Motor neuron (in vitro differentiated cells): Measurements from ENCODE around the gene NEU1. TPM values are rescaled to one million over a fixed set of nuclear protein-coding genes. Genes with fewer than 3 reads are reported as not detected.
"Not testable (repeated sequence)": the region's sequence is repeated elsewhere in the genome, so short reads cannot be mapped to it uniquely, and the experiment has no call there.

Experiments
- ATAC-seq, 8 experiments: fragments of 200-7000 bp; cut with Tn5 transposase; replicated peaks in 6 of 8; 2 replicates each; pipeline ENCODE4 v1.8.0; 2021; ENCODE audit warnings: mild to moderate bottlenecking in 8 of 8, moderate library complexity in 8 of 8
- H3K27ac ChIP-seq, 2 donors: fragments of 250-450 bp; sonication (Bioruptor Pico); 2 replicates each; pipeline ENCODE4 v1.9.0; 2021; ENCODE audit warnings: antibody characterized with exemption in 2 of 2, mild to moderate bottlenecking in 2 of 2, moderate library complexity in 1 of 2
- H3K4me1 ChIP-seq, 2 donors: fragments of 250-450 bp; sonication (Bioruptor Pico); replicated peaks in 1 of 2; 2 replicates each; pipeline ENCODE4 v1.6.1; 2021; ENCODE audit warnings: antibody characterized with exemption in 2 of 2, mild to moderate bottlenecking in 2 of 2, moderate library complexity in 1 of 2
- H3K4me3 ChIP-seq, 5 donors: fragments of 250-450 bp; sonication (Bioruptor Pico); 2 replicates each; pipeline ENCODE4 v1.9.0; 2021; ENCODE audit warnings: antibody characterized with exemption in 5 of 5, mild to moderate bottlenecking in 5 of 5, moderate library complexity in 4 of 5
- WGBS, 10 experiments: fragments of 450-650 bp; shearing (Covaris generic); methylation state at CpG; one replicate each; pipeline ENCODE4 v1.0.0; 2022; 5-methylcytosine and 5-hydroxymethylcytosine counted together
- in situ Hi-C, 9 experiments: fragments of 400-800 bp; cut with MboI; loops; one replicate each; pipeline ENCODE4 v1.15.0; 2021; ENCODE audit warnings: low sequenced_read_pairs in 9 of 9, low pct_unique_long_range_greater_than_20kb in 2 of 9; ENCODE audit not compliant: unreplicated experiment in 9 of 9
- total RNA-seq, 8 experiments: library from RNA; unstranded; fragments of 300-600 nt; gene quantifications; 2 replicates each; pipeline versions ENCODE4 v1.2.3 to v1.2.4, GENCODE V29; 2022

NEU1 gene
- total RNA-seq, 8 experiments from 2014 or later: 22.8 to 106 (median 36.2) TPM

DNA sequence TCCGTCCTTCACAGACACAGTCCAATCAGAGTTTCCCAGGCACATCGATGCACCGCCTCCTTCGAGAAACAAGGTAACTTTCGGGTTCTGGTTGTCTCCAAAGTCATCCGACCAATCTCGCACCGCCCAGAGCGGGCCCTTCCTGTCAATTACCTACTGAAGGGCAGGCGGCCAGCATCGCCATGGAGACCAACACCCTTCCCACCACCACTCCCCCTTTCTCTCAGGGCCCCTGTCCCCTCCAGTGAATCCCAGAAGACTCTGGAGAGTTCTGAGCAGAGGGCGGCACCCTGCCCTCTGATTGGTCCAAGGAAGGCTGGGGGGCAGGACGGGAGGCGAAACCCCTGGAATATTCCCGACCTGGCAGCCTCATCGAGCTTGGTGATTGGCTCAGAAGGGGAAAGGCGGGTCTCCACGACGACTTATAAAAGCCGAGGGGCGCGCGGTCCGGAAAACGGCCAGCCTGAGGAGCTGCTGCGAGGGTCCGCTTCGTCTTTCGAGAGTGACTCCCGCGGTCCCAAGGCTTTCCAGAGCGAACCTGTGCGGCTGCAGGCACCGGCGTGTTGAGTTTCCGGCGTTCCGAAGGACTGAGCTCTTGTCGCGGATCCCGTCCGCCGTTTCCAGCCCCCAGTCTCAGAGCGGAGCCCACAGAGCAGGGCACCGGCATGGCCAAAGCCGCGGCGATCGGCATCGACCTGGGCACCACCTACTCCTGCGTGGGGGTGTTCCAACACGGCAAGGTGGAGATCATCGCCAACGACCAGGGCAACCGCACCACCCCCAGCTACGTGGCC lies 35.1 kb downstream of the NEU1 start, which contains the start of gene HSPA1B:
Gene HSPA1B, plus strand, starts transcription at position 453 of the 794 bp plus-strand sequence. Its CDS starts 213 bp downstream, at position 666.
- peak; percentile 61 to 86 (median 80) for ATAC-seq
- WGBS, 10 experiments: 0 to 2% (median 1%) methylated on average over 5 to 13 of the region's 56 CpGs; no CpG with 5 or more reads in 6 of the 10 experiments
- in situ Hi-C loops: loop anchor here in 1 of 9 experiments (25.0 kb wide), 1 partner anchor 165 kb away; the partner anchor contains the start of genes APOM, BAG6, C6orf47 and CSNK2B

DNA sequence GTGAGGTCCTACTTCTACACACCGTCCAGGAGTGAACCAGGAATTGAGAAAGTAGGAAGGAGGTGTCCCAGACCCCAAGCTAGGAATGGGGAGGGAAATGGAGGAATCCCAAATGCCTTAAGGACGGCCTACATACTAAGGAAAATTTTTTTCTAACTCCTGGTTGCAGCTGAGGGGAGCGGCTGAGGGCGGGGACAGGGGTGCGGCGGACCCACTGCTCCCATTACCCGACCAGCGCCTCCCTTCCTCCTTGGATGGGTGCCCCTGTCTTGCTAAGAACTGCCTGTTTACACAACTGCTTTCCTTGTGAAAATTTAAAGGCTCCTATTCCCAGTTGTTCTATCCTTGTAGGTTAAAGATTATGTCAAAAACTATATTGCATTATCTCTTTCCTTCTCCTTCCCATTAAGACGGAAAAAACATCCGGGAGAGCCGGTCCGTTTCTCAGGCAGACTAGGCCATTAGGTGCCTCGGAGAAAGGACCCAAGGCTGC lies 35.8 kb downstream of the NEU1 start:
- in situ Hi-C loops: loop anchor here in 1 of 9 experiments (25.0 kb wide), 1 partner anchor 165 kb away; the partner anchor contains the start of genes APOM, BAG6, C6orf47 and CSNK2B
- Histone ChIP-seq H3K4me1 (peaks cover 18 to 23% of the 10 kb centered on the region in 2 donors), H3K4me3 (peak overlapping the region; percentile 68 to 72 (median 70)), H3K27ac (peak overlapping the region; percentile 74 to 86)
- WGBS, 10 experiments: 0 to 11% (median 4%) methylated on average over 3 to 9 of the region's 13 CpGs; no CpG with 5 or more reads in 4 of the 10 experiments
- ATAC-seq: peak in 7 of 8 experiments; percentile 3 to 45 (median 6)

More for the DNA sequence above, 35.1 kb downstream of the NEU1 start, which contains the start of gene HSPA1B:
- peak within 1 kb of the TSS; percentile 74 to 86 for H3K27ac ChIP-seq
- H3K4me1 ChIP-seq: peaks cover 14 to 19% of the 10 kb centered on the region in 2 donors
- peak within 1 kb of the TSS; percentile 68 to 72 (median 70) for H3K4me3 ChIP-seq

DNA sequence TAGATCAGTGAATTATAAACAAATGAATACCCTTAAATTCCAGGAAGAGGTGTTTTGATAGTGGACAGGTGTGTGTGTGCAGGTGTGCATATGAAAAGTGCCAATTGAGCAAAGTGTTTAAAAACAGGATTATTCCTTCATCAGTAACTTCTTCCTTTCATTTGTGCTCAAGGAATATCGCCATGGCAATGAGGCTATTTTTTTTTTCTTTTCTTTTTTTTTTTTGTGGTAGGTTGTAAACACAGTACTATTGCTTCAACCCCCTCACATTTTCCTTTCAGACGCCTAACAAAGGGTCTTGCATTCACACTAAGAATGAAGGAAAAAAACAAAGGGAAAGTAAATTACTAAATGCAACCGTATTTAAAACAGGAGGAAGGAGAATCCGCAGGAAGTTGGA lies 37.1 kb downstream of the NEU1 start:
- in situ Hi-C loops: loop anchor here in 1 of 9 experiments (25.0 kb wide), 1 partner anchor 163 kb away; the partner anchor contains the start of genes APOM, BAG6, C6orf47 and CSNK2B
- Histone ChIP-seq H3K4me1 (peaks cover 23 to 26% of the 10 kb centered on the region in 2 donors), H3K4me3 (no peak overlapping the region), H3K27ac (no peak overlapping the region)
- ATAC-seq: no peak
- 20 to 91% (median 62%) methylated on average over 1 to 4 of the region's 4 CpGs; no CpG with 5 or more reads in 1 of the 10 experiments for WGBS, 10 experiments

DNA sequence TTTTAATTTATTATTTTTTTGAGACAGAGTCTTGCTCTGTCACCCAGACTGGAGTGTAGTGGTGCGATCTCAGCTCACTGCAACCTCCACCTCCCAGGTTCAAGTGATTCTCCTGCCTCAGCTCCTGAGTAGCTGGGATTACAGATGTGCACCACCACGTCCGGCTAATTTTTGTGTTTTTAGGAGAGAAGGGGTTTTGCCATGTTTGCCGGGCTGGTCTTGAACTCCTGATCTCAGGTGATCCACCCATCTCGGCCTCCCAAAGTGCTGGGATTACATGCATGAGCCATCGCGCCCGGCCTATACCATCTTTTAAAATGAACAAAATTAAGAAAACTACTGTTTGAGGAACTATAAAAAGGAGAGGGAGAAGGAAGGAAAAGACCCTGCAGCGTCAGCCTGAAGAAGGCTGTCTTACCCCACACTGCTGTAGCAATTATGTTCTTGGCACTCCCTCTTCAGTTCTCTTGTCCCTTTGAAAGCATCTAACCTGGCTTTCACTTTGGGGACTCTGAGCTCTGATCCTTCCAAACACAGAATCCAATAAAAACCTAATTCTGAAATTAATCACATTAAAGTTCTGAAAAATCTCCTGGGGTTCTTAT lies 38.9 kb downstream of the NEU1 start:
- H3K27ac ChIP-seq, in situ Hi-C loops: not testable (repeated sequence)
- WGBS, 10 experiments: 78 to 100% (median 92%) methylated on average over 1 to 6 of the region's 9 CpGs; no CpG with 5 or more reads in 2 of the 10 experiments

DNA sequence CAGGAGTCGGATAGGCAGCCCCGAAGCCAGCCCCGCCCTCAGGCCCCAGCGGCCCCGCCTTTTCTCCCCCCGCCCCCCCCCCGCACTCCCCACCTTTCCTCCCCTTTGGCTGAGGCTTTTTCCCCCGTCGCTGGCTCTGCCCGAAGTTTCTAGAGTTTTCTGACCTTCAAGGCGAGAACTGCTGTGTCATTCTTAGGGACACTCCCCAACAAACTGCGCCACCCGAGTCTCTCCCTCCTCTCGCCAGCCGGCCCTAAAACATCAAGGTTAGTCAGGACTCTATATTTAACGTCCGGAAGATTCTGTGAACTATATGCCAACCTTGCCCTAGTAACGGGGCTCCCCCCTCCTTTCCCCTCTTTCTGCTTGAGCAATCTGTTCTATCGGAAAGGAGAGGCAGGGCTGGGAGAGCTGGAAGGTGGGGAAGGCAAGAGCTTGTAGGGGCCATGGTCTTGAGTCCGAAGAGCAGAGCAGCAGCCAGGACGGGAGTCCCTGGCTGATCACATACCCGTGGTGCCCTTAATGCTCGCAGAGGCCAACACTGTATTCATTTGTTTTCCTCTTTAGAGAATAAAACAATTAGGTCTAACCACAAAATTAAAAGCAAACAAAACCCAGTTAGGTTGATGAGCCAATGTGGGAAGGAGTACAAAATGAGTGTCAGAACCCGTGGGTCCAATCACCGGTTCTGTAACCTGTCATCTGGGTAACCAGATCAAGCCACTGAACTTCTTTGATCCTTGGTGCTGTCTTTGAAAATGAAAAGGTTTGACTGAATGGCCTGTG lies 40.4 kb downstream of the NEU1 start:
- H3K4me1 ChIP-seq: peaks cover 28 to 48% of the 10 kb centered on the region in 2 donors
- peak overlapping the region; percentile 62 to 80 for H3K27ac ChIP-seq
- peak overlapping the region; percentile 32 to 48 (median 39) for H3K4me3 ChIP-seq
- ATAC-seq: peak; percentile 4 to 39 (median 24)
- in situ Hi-C loops: no loop called here
- WGBS, 10 experiments: 0 to 30% (median 14%) methylated on average over 1 to 11 of the region's 25 CpGs; no CpG with 5 or more reads in 2 of the 10 experiments

More for the DNA sequence above, 38.9 kb downstream of the NEU1 start:
- H3K4me1 ChIP-seq: peaks cover 26 to 35% of the 10 kb centered on the region in 2 donors
- not testable (repeated sequence) for H3K4me3 ChIP-seq, ATAC-seq

DNA sequence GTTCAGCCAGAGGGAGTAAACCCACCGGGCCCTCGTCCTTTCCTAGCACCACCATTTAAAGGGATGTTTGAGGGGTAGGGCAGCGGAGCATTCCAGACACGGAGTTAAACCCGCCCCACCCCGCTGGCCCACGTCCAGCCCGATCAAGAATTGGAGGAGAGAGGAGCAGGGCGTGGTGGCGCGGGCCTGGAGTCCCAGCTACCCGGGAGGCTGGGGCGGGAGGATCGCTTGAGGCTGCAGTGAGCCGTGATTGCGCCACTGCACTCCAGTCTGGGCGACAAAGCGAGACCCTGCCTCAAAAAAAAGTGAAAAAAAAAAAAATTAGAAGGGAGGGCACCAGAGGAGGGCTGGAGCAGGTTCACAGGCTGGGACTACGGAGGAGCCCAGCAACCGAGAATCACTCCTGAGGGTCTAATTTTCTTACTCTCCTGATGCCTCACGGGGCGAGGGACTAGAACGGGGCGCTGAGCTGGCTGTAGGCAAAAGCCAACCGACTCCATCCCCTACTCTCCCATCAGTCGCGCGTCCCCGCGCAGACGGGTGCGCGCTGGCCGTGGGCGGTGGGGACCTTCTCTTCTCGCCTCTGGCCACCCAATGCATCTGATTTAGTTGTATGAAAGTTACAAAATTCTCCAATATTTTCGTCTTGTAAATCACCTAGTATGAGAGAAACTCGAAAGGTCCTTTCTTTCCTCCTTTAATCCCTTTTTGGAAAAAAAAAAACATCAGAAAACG lies 41.2 kb downstream of the NEU1 start:
- ATAC-seq: peak; percentile 10 to 53 (median 30)
- WGBS, 10 experiments: 3 to 83% (median 26%) methylated on average over 2 to 17 of the region's 39 CpGs; no CpG with 5 or more reads in 1 of the 10 experiments
- H3K4me1 ChIP-seq: peaks cover 23 to 44% of the 10 kb centered on the region in 2 donors
- peak overlapping the region; percentile 32 to 48 (median 39) for H3K4me3 ChIP-seq
- H3K27ac ChIP-seq: peak overlapping the region; percentile 62 to 80
- in situ Hi-C loops: no loop called here

DNA sequence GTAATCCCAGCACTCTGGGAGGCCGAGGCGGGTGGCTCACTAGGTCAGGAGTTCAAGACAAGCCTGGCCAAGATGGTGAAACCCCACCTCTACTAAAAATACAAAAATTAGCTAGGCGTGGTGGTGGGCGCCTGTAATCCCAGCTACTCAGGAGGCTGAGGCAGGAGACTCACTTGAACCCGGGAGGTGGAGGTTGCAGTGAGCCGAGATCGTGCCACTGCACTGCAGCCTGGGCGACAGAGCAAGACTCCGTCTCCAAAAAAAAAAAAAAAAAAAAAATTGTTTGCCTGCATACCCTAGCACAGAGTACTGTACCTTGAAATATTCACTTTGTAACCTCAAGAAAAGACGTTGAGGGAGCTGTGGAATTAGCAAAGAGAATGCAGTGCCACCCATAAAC lies 42.2 kb downstream of the NEU1 start:
- in situ Hi-C loops, H3K4me3 ChIP-seq, ATAC-seq, H3K27ac ChIP-seq: not testable (repeated sequence)
- peaks cover 15 to 37% of the 10 kb centered on the region in 2 donors for H3K4me1 ChIP-seq
- 17 to 97% (median 90%) methylated on average over 2 to 7 of the region's 10 CpGs; no CpG with 5 or more reads in 1 of the 10 experiments for WGBS, 10 experiments

DNA sequence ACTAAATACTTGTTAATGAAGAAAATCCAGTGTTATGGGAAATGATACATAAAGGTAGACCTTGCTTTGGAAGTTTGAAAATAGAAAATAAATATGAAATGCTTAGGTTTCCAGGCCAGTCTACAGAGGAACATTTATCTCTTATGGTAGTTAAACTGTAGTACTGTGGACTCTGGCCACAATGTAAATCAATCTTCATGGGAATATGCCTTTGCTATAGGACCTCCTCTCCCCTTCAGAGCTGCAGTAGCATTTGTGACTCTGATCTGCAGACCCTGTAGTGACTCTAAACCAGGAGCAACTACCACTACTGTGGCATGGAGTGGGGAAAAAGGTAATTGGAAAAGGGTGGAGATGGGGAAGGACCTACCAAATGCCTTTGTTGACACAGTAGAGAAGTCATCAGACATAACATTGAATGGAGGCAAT lies 42.7 kb downstream of the NEU1 start:
- in situ Hi-C loops: no loop called here
- no peak for ATAC-seq
- Histone ChIP-seq H3K4me1 (peaks cover 15 to 37% of the 10 kb centered on the region in 2 donors), H3K27ac (no peak overlapping the region), H3K4me3 (peak overlapping the region in 1 of 5 donors; percentile 5)

DNA sequence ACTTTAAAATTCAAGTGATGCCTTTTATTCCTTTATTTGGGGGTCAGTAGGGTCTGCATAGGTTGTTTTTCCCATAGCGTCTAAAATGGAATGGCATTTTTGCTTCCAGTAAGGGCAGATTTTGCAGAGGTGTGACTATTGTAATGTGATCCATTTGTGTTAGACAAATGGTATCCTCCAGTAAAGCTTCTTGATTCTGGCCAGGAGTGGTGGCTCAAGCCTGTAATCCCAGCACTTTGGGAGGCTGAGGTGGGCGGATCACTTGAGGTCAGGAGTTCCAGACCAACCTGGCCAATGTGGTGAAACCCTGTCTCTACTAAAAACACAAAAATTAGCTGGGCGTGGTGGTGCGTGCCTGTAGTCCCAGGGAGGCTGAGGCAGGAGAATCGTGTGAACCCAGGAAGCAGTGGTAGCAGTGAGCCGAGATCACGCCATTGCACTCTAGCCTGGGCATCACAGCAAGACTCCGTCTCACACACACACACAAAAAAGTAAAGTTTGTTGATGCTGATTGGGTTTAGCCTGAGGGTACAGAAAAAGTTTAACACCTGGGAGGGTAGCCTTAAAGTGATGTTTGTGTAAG lies 44.6 kb downstream of the NEU1 start:
- ATAC-seq, in situ Hi-C loops, H3K27ac ChIP-seq: not testable (repeated sequence)

DNA sequence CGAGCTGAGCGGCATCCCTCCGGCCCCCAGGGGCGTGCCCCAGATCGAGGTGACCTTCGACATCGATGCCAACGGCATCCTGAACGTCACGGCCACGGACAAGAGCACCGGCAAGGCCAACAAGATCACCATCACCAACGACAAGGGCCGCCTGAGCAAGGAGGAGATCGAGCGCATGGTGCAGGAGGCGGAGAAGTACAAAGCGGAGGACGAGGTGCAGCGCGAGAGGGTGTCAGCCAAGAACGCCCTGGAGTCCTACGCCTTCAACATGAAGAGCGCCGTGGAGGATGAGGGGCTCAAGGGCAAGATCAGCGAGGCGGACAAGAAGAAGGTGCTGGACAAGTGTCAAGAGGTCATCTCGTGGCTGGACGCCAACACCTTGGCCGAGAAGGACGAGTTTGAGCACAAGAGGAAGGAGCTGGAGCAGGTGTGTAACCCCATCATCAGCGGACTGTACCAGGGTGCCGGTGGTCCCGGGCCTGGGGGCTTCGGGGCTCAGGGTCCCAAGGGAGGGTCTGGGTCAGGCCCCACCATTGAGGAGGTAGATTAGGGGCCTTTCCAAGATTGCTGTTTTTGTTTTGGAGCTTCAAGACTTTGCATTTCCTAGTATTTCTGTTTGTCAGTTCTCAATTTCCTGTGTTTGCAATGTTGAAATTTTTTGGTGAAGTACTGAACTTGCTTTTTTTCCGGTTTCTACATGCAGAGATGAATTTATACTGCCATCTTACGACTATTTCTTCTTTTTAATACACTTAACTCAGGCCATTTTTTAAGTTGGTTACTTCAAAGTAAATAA lies 45.3 kb downstream of the NEU1 start:
- WGBS, 10 experiments: 0 to 100% (median 20%) methylated on average over 1 to 2 of the region's 37 CpGs; no CpG with 5 or more reads in 3 of the 10 experiments
- Histone ChIP-seq H3K4me3 (peak overlapping the region in 4 of 5 donors; percentile 9 to 27 (median 20)), H3K4me1 (peaks cover 18 to 47% of the 10 kb centered on the region in 2 donors)
- in situ Hi-C loops, H3K27ac ChIP-seq: not testable (repeated sequence)
- peak in 3 of 8 experiments; percentile 0 to 17 (median 5) for ATAC-seq

More for the DNA sequence above, 44.6 kb downstream of the NEU1 start:
- peak overlapping the region in 4 of 5 donors; percentile 9 to 27 (median 20) for H3K4me3 ChIP-seq
- WGBS, 10 experiments: 0 to 100% (median 13%) methylated on average over 1 to 7 of the region's 8 CpGs; no CpG with 5 or more reads in 3 of the 10 experiments
- H3K4me1 ChIP-seq: peaks cover 22 to 50% of the 10 kb centered on the region in 2 donors
